ENCODE measurements around the gene KRT76.
"Not testable (repeated sequence)": the region's sequence is repeated elsewhere in the genome, so short reads cannot be mapped to it uniquely, and the experiment has no call there.

KRT76 gene

GRCh38 chr12:52777566-52777965, 421 bp upstream of the KRT76 start:
- no peak for DNase-seq

- no peak for DNase-seq
Measured at GRCh38 chr12:52776435-52776834, 710 bp downstream of the KRT76 start.

- no peak for DNase-seq
Measured at GRCh38 chr12:52774629-52775250, 2.4 kb downstream of the KRT76 start.

- no peak for DNase-seq
Measured at GRCh38 chr12:52772772-52773171, 4.4 kb downstream of the KRT76 start.

- no peak for DNase-seq
Measured at GRCh38 chr12:52772188-52772587, 5.0 kb downstream of the KRT76 start.

- DNase-seq, result no peak
Measured at GRCh38 chr12:52771505-52771904, 5.6 kb downstream of the KRT76 start.

- DNase-seq, result no peak
Measured at GRCh38 chr12:52771088-52771487, 6.1 kb downstream of the KRT76 start.

GRCh38 chr12:52769946-52770345, 7.2 kb downstream of the KRT76 start:
- no peak for DNase-seq

- DNase-seq, result no peak
Measured at GRCh38 chr12:52769354-52769753, 7.8 kb downstream of the KRT76 start.

GRCh38 chr12:52768479-52769200, 8.5 kb downstream of the KRT76 start:
- DNase-seq, result no peak

- DNase-seq, result no peak
Measured at GRCh38 chr12:52767427-52767826, 9.7 kb downstream of the KRT76 start.

- DNase-seq, result no peak
Measured at GRCh38 chr12:52767020-52767379, 10.1 kb downstream of the KRT76 start.

GRCh38 chr12:52766351-52767019, 10.7 kb downstream of the KRT76 start:
- no peak for DNase-seq

GRCh38 chr12:52765702-52766101, 11.4 kb downstream of the KRT76 start:
- no peak for DNase-seq

- DNase-seq, result no peak
Measured at GRCh38 chr12:52763991-52764390, 13.2 kb downstream of the KRT76 start.

- no peak for DNase-seq
Measured at GRCh38 chr12:52763036-52763659, 14.0 kb downstream of the KRT76 start.

GRCh38 chr12:52761802-52762201, 15.3 kb downstream of the KRT76 start:
- DNase-seq, result no peak

GRCh38 chr12:52761218-52761617, 15.9 kb downstream of the KRT76 start:
- not testable (repeated sequence) for DNase-seq

GRCh38 chr12:52760623-52761022, 16.5 kb downstream of the KRT76 start:
- DNase-seq, result no peak

GRCh38 chr12:52759695-52760094, 17.4 kb downstream of the KRT76 start:
- no peak for DNase-seq

GRCh38 chr12:52759218-52759617, 17.9 kb downstream of the KRT76 start:
- DNase-seq, result no peak

- DNase-seq, result no peak
Measured at GRCh38 chr12:52757449-52758176, 19.5 kb downstream of the KRT76 start.
